Right lobe of liver (tissue), 4 donors: ENCODE measurements around the gene HSPA9.

Experiments
- CTCF ChIP-seq, 4 donors: fragments of 200-600 bp in 3 of 4; fragments of 450-650 bp in 1 of 4; IDR thresholded peaks; one replicate each; pipeline versions ENCODE4 v1.5.1 to v1.8.0; 2016 to 2022; ENCODE audit warnings: antibody characterized with exemption in 4 of 4, mild to moderate bottlenecking in 2 of 4
- POLR2A ChIP-seq: fragments of 450-650 bp; IDR thresholded peaks from one replicate; pipeline ENCODE4 v1.6.1; 2017; ENCODE audit warnings: antibody characterized with exemption, mild to moderate bottlenecking
- donor health status: DM: no; HTN: no; CAD: no.
- donor health status: DM: no; HTN: no; CAD: no.
- donor health status: DM: no; HTN: yes; CAD: no.

GRCh38 chr5:138602371-138603000 lies 27.3 kb upstream of the HSPA9 start:
- TF ChIP-seq CTCF (IDR thresholded peaks at IDR 0.05) (no peak), POLR2A (no peak)
